Activated T-helper 2 cell treated with anti-CD3 and anti-CD28 coated beads, Interferon-gamma antibody, Interleukin-2, Interleukin-4, amounts not matched to agents 10 μg/mL and 5 μg/mL and 100 μg/mL, durations not matched to agents 14 hours and 24 hours and 36 hours (primary cell): ENCODE data around the gene GTF2IRD2. TPM values are rescaled to one million over a fixed set of nuclear protein-coding genes. Genes with fewer than 3 reads are reported as not detected.
A peak's percentile ranks its signal among the peaks of the same experiment; 100 is the strongest.
"Not testable (repeated sequence)": the region's sequence is repeated elsewhere in the genome, so short reads cannot be mapped to it uniquely, and the experiment has no call there.

Experiments used
- DNase-seq: peaks from one replicate; pipeline ENCODE4 v3.0.0; 2021; ENCODE audit warnings: low spot score
- H3K27ac Mint-ChIP-seq: one replicate; pipeline ENCODE4 v1.8.0; 2021; ENCODE audit warnings: mixed read lengths
- H3K27me3 Mint-ChIP-seq: one replicate; pipeline ENCODE4 v1.8.0; 2021; ENCODE audit warnings: low read depth, mixed read lengths
- H3K36me3 Mint-ChIP-seq: one replicate; pipeline ENCODE4 v1.8.0; 2021; ENCODE audit warnings: low read depth, mixed read lengths
- H3K4me1 Mint-ChIP-seq: one replicate; pipeline ENCODE4 v1.8.0; 2021; ENCODE audit warnings: low read depth, mixed read lengths
- H3K4me3 Mint-ChIP-seq: one replicate; pipeline ENCODE4 v1.8.0; 2021; ENCODE audit warnings: low read depth, mild to moderate bottlenecking, moderate library complexity, mixed read lengths
- H3K9me3 Mint-ChIP-seq: one replicate; pipeline ENCODE4 v1.8.0; 2021; ENCODE audit warnings: mixed read lengths
- intact Hi-C: fragments of 100-400 bp; cut with micrococcal nuclease; formaldehyde crosslinking; loops from one replicate; pipeline ENCODE4 v1.15.1; 2023
- total RNA-seq: library from RNA; stranded (reverse); gene quantifications from 2 replicates; pipeline ENCODE4 v1.2.3, GENCODE V29; 2022

GTF2IRD2 gene
- 7.2 and 10.0 TPM in 2 replicates for total RNA-seq

DNA sequence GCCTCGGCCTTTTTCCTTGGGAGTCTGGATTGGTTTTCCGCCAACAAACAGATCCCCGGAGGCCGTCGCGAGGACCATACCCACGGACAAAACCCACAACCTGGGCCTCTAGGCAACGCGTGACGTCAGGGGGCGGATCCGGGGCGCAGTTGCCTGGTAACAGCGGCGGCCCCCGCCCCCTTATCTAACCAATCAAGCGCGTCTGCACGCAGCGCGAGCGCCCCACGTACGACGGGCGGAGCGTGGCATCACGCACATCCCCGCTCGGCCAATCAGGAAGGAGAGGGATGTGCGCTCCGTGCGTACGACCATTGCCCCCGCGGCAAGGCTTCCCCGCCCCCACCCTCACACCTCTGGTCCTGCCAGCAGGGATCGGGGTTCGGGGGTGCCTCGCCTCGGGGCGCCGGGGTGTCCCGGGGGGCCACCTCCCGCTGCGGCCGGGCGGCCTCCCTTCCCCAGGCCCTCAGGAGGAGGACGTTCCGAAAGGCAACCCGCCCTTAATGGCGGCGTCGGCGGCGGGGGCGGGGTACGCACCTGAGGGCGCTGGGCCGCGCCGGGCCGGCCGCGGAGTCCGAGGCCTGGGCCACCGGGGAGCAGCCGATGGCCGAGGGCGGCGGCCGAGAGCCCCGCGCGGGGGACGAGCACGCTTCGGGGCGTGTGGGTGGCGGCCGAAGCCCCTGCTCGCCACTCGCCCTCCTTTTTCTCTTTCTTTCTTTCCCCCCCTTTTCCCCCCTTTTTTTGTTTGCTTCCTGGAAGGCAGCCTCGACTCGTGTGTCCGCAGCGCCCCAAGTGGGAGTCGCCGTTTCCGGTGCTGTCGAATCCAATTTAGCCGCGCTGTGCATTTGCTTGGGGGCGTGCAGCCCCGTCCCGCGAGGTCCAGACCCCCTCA is at the start of gene GTF2IRD2:
TSS of gene GTF2IRD2 (minus strand) at position 773 of the 889 bp plus-strand sequence. CDS start 15,227 bp downstream, outside the sequence.
- intact Hi-C loops, H3K9me3 Mint-ChIP-seq, H3K36me3 Mint-ChIP-seq, H3K4me1 Mint-ChIP-seq, H3K27me3 Mint-ChIP-seq: not testable (repeated sequence)
- H3K4me3 Mint-ChIP-seq: peak within 1 kb of the TSS; percentile 73
- DNase-seq: peak; percentile 72
- H3K27ac Mint-ChIP-seq: peak within 1 kb of the TSS; percentile 69

GRCh38 chr7:74890158-74891123 is 39.0 kb upstream of the GTF2IRD2 start:
- H3K27ac Mint-ChIP-seq: peak overlapping the region; percentile 89
- peak overlapping the region; percentile 81 for H3K4me3 Mint-ChIP-seq
- H3K9me3 Mint-ChIP-seq, H3K27me3 Mint-ChIP-seq, intact Hi-C loops, H3K4me1 Mint-ChIP-seq, H3K36me3 Mint-ChIP-seq: not testable (repeated sequence)
- peak; percentile 87 for DNase-seq

- H3K9me3 Mint-ChIP-seq, H3K4me1 Mint-ChIP-seq, intact Hi-C loops, H3K36me3 Mint-ChIP-seq, H3K27me3 Mint-ChIP-seq, DNase-seq, H3K27ac Mint-ChIP-seq: not testable (repeated sequence)
- peak overlapping the region; percentile 61 for H3K4me3 Mint-ChIP-seq
Observed at GRCh38 chr7:74889518-74890129, 38.2 kb upstream of the GTF2IRD2 start.

GRCh38 chr7:74885295-74885694 is 33.9 kb upstream of the GTF2IRD2 start:
- H3K4me3 Mint-ChIP-seq, DNase-seq, H3K9me3 Mint-ChIP-seq, H3K27me3 Mint-ChIP-seq, intact Hi-C loops, H3K27ac Mint-ChIP-seq, H3K4me1 Mint-ChIP-seq: not testable (repeated sequence)
- peaks cover 20% of the 10 kb centered on the region for H3K36me3 Mint-ChIP-seq

- H3K27ac Mint-ChIP-seq, intact Hi-C loops, DNase-seq: not testable (repeated sequence)
Observed at GRCh38 chr7:74882110-74882509, 30.7 kb upstream of the GTF2IRD2 start.

DNA sequence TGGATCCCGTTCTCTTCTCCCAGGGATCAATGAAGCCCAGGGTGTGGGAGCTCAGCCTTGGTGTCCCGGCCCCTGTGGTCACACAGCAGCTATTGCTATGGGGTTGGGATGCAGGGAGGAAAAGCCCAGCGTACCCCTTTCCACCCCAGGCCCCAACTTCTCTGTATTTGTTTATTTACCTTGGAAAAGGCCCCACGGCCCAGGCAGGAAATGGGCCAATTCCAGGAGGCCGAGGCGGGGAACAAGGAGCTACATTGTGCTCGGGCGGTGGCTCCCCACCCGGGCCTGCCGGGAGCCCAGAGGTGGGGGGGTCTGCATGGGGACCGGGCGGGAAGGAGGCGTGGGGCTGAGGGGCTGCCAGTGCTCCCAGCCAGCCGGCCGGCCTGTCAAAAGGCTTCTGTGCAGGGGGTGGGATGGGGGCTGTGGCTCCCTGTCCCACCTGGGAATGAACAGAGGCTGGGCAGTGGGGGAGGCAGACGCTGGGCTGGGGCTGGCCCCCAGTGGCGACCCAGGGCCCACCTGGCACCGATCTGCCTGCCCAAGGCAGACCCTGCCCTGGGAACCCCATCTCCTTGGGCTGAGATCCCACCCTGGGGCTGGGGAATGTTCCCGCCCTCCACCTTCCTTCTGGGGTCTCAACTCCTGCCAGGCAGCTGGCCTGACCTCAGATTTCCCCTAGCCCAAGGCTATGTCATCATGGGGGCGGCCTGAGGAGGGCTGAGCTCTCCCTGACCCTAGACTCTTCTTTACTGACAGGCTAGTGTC is 23.5 kb upstream of the GTF2IRD2 start:
- H3K4me3 Mint-ChIP-seq, H3K27ac Mint-ChIP-seq, H3K27me3 Mint-ChIP-seq, H3K9me3 Mint-ChIP-seq, DNase-seq, intact Hi-C loops, H3K4me1 Mint-ChIP-seq, H3K36me3 Mint-ChIP-seq: not testable (repeated sequence)

More at GRCh38 chr7:74882110-74882509, 30.7 kb upstream of the GTF2IRD2 start:
- H3K4me3 Mint-ChIP-seq, H3K4me1 Mint-ChIP-seq, H3K9me3 Mint-ChIP-seq, H3K27me3 Mint-ChIP-seq: not testable (repeated sequence)
- peaks cover 13% of the 10 kb centered on the region for H3K36me3 Mint-ChIP-seq

- H3K4me3 Mint-ChIP-seq, intact Hi-C loops, H3K27me3 Mint-ChIP-seq, DNase-seq, H3K9me3 Mint-ChIP-seq, H3K27ac Mint-ChIP-seq, H3K4me1 Mint-ChIP-seq, H3K36me3 Mint-ChIP-seq: not testable (repeated sequence)
Observed at GRCh38 chr7:74874104-74874747, 22.8 kb upstream of the GTF2IRD2 start.

GRCh38 chr7:74872542-74872941 is 21.1 kb upstream of the GTF2IRD2 start:
- H3K27ac Mint-ChIP-seq, H3K36me3 Mint-ChIP-seq, H3K9me3 Mint-ChIP-seq, H3K4me3 Mint-ChIP-seq, H3K27me3 Mint-ChIP-seq, DNase-seq, H3K4me1 Mint-ChIP-seq, intact Hi-C loops: not testable (repeated sequence)

DNA sequence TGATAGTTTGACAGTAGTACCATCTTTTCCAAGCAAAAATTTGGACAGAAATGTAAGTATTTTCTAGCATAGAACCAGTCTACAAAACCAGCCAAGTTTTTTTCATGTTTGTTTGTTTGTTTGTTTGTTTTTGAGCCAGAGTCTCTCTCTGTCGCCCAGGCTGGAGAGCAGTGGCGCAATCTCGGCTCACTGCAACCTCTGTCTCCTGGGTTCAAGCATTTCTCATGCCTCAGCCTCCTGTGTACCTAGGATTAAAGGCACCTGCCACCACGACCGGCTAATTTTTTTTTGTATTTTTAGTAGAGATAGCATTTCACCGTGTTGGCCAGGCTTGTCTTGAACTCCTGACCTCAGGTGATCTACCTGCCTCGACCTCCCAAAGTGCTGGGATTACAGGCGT is 14.4 kb upstream of the GTF2IRD2 start:
- H3K27ac Mint-ChIP-seq, H3K4me1 Mint-ChIP-seq, H3K36me3 Mint-ChIP-seq, H3K9me3 Mint-ChIP-seq, DNase-seq, H3K27me3 Mint-ChIP-seq, H3K4me3 Mint-ChIP-seq, intact Hi-C loops: not testable (repeated sequence)

DNA sequence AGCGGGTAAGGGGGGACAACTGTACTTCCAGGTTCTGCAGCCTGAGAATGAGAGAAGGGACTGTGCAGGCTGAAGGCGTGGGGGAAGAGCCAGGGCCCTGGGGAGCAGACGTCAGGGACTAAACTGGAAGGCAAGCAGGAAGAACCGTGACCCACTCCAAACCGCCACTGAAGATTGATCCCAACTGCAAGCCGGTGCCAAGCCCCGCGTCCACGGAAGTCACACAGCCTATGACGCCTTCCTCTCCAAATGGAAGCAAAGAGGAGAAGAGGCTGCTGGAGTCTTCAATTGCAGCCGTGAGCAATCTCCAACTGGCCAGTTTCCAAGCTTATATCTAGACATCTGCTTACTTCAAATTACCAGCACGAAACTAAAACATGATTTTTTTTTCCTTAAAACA is 1.6 kb downstream of the GTF2IRD2 start:
- H3K36me3 Mint-ChIP-seq, H3K4me1 Mint-ChIP-seq, H3K27me3 Mint-ChIP-seq, H3K9me3 Mint-ChIP-seq, H3K4me3 Mint-ChIP-seq, intact Hi-C loops, H3K27ac Mint-ChIP-seq, DNase-seq: not testable (repeated sequence)

DNA sequence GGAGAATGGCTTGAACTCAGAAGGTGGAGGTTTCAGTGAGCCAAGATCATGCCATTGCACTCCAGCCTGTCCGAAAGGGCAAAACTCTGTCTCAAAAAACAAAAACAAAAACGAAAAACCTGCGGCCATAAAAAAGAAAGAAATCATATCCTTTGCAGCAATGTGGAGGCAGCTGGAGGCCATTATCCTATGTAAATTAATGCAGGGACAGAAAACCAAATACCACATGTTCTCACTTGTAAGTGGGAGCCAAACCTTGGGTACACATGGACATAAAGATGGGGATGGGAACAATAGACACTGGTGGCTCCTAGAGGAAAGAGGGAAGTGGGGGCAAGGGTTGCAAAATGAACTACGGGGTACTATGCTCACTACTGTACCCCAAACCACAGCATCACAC is 21.0 kb downstream of the GTF2IRD2 start:
- H3K27me3 Mint-ChIP-seq, DNase-seq, H3K4me3 Mint-ChIP-seq, intact Hi-C loops, H3K4me1 Mint-ChIP-seq, H3K27ac Mint-ChIP-seq, H3K9me3 Mint-ChIP-seq, H3K36me3 Mint-ChIP-seq: not testable (repeated sequence)

DNA sequence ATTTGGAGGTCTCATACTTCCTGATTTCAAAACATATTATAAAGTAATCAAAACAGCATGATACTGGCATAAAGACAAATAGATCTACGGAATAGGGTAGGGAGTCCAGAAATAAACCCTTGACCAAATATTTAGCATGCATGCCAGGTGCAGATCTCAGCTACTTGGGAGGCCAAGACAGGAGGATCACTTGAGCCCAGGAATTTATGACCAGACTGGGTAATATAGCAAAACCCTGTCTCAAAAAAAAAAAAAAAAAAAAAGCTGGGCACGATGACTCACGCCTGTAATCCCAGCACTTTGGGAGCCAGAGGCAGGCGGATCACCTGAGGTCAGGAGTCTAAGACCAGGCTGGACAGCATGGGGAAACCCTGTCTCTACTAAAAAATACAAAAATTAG is 21.4 kb downstream of the GTF2IRD2 start:
- H3K4me3 Mint-ChIP-seq, DNase-seq, H3K27me3 Mint-ChIP-seq, H3K27ac Mint-ChIP-seq, H3K36me3 Mint-ChIP-seq, intact Hi-C loops, H3K4me1 Mint-ChIP-seq, H3K9me3 Mint-ChIP-seq: not testable (repeated sequence)
